Rectal smooth muscle tissue (tissue), 1 donor: ENCODE data around the gene SMURF1.
"Not testable (repeated sequence)": the region's sequence is repeated elsewhere in the genome, so short reads cannot be mapped to it uniquely, and the experiment has no call there.

Source experiments
- H3K27ac ChIP-seq: one replicate; pipeline ENCODE4 v1.7.0; 2013; ENCODE audit warnings: low read depth, low read length, inconsistent platforms
- H3K27me3 ChIP-seq: one replicate; pipeline ENCODE4 v1.7.0; 2013; ENCODE audit warnings: low read length; ENCODE audit not compliant: control insufficient read depth, insufficient read depth
- H3K36me3 ChIP-seq: one replicate; pipeline ENCODE4 v1.7.0; 2013; ENCODE audit warnings: low read length; ENCODE audit not compliant: control insufficient read depth, insufficient read depth
- H3K4me1 ChIP-seq: one replicate; pipeline ENCODE4 v1.7.0; 2013; ENCODE audit warnings: low read length; ENCODE audit not compliant: control insufficient read depth, insufficient read depth
- H3K4me3 ChIP-seq: one replicate; pipeline ENCODE4 v1.7.0; 2013; ENCODE audit warnings: low read length
- H3K9ac ChIP-seq: one replicate; pipeline ENCODE4 v1.7.0; 2013; ENCODE audit warnings: low read length

Gene SMURF1

GRCh38 chr7:99111591-99111990 is 32.3 kb downstream of the SMURF1 start:
- Histone ChIP-seq H3K4me3 (no peak overlapping the region), H3K27ac (no peak overlapping the region), H3K4me1 (peaks cover 7% of the 10 kb centered on the region), H3K36me3 (no peaks in the 10 kb centered on the region), H3K9ac (no peak overlapping the region), H3K27me3 (no peaks in the 10 kb centered on the region)

DNA sequence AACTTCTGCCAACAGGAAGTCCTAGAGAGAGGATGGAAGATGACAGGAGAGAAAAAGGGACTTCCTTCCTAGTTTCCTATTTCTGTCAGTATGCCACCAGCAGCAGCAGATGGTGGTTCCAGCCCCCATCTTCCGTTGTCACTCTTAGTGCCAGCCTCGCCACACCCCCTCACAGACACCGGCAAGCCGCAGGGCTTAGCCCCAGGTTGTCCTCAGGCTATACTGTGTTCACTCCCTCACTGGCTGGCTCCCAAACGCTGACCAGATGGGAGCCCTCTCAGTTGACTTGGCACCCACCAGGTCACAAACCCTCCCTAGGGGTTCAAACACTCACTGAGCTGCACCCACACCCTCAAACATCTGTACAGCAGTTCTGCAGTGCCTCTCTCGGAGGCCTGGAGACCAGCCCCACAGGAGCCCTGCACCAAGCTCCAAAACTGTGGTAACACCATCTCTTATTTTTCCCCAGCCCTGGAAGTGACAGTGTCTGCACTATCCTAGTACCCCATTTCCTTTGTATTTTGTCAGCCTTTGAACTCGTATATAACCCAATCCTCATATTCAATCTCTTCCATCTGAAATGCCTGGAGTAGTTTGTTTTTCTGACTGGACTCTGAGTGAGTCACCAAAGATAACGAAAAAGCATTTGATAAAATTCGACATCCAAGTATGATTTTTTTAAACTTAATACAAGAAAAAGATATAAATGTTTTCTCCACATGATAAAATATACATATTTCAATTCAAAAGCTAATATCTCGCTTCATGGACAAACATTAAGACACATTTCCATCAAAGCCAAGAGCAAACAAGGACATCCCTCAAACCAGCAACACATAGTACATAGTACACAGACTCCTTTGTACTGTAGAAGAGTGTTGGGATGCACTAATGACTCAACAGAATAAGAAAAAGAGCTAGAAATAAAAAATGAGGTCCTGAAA is 34.5 kb downstream of the SMURF1 start:
- Histone ChIP-seq H3K27me3 (no peaks in the 10 kb centered on the region), H3K27ac (no peak overlapping the region), H3K4me1 (peaks cover 7% of the 10 kb centered on the region), H3K36me3 (no peaks in the 10 kb centered on the region), H3K4me3 (no peak overlapping the region), H3K9ac (no peak overlapping the region)

GRCh38 chr7:99108613-99109012 is 35.3 kb downstream of the SMURF1 start:
- no peak overlapping the region for H3K27ac ChIP-seq
- no peak overlapping the region for H3K4me3 ChIP-seq
- H3K4me1 ChIP-seq, result peaks cover 7% of the 10 kb centered on the region
- H3K27me3 ChIP-seq, result no peaks in the 10 kb centered on the region
- no peaks in the 10 kb centered on the region for H3K36me3 ChIP-seq
- no peak overlapping the region for H3K9ac ChIP-seq

DNA sequence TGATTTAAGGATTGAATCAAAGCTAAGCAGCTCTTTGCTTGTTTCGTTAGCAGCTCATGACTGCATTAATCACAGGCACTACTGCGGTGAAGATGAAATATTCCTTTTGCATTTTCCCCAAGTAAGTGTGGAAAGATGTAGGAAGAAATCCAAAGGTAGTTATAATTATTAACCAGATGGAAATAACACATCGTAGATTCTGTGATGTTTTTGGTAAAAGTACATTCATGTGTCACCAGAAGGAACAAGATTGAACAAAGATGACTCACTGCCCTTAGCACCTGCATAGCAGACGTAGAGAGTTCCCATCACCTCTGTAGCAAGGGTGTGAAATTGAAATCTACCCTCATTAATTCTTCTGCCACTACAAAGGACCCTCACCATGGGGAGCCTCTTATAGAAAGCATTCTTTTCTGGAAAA is 37.1 kb downstream of the SMURF1 start:
- Histone ChIP-seq H3K4me1 (peaks cover 5% of the 10 kb centered on the region), H3K36me3 (no peaks in the 10 kb centered on the region), H3K9ac (no peak overlapping the region), H3K27ac (no peak overlapping the region), H3K4me3 (no peak overlapping the region), H3K27me3 (no peaks in the 10 kb centered on the region)

GRCh38 chr7:99106411-99106810 is 37.5 kb downstream of the SMURF1 start:
- H3K4me1 ChIP-seq, result peaks cover 5% of the 10 kb centered on the region

GRCh38 chr7:99105756-99106155 is 38.2 kb downstream of the SMURF1 start:
- Histone ChIP-seq H3K9ac (no peak overlapping the region), H3K4me3 (no peak overlapping the region), H3K36me3 (no peaks in the 10 kb centered on the region), H3K4me1 (peaks cover 5% of the 10 kb centered on the region), H3K27me3 (no peaks in the 10 kb centered on the region), H3K27ac (no peak overlapping the region)

More at GRCh38 chr7:99106411-99106810, 37.5 kb downstream of the SMURF1 start:
- Histone ChIP-seq H3K27ac (no peak overlapping the region), H3K4me3 (no peak overlapping the region), H3K9ac (no peak overlapping the region), H3K36me3 (no peaks in the 10 kb centered on the region), H3K27me3 (no peaks in the 10 kb centered on the region)

DNA sequence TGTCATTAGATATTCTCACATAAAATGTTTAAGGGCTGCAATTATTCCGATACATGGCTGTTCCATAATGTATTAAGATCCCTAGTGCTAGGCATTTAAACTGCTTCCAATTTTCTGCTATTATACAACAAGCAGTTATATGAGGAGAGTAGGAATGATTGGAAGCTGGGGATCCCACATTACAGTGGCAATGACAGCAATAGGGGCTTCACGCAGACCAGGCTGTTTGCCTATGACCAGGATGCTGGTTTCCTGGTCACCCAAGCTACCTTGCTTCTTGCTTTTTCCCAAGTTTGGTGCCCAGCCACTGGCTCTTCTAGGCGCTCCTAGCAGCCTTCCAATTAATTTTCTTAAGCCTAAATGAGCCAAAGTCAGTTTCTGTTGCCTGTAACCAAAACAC is 39.3 kb downstream of the SMURF1 start:
- H3K27me3 ChIP-seq, result no peaks in the 10 kb centered on the region
- H3K4me1 ChIP-seq, result peaks cover 5% of the 10 kb centered on the region
- H3K27ac ChIP-seq, result no peak overlapping the region
- H3K36me3 ChIP-seq, result no peaks in the 10 kb centered on the region
- H3K9ac ChIP-seq, result no peak overlapping the region
- no peak overlapping the region for H3K4me3 ChIP-seq

DNA sequence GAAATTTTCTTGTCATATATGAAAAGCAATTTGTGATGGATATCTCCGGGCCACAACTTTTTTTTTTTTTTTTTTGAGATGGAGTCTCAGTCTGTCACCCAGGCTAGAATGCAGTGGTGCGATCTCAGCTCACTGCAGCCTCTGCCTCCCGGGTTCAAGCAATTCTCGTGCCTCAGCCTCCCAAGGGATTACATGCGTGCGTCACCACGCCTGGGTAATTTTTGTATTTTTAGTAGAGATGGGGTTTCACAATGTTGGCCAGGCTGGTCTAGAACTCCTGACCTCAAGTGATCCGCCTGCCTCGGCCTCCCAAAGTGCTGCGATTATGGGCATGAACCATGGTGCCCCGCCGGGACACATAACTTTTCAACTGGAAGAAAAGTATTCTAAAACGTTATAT is 40.1 kb downstream of the SMURF1 start:
- H3K4me3 ChIP-seq, H3K9ac ChIP-seq, H3K27me3 ChIP-seq, H3K36me3 ChIP-seq, H3K27ac ChIP-seq, H3K4me1 ChIP-seq: not testable (repeated sequence)

DNA sequence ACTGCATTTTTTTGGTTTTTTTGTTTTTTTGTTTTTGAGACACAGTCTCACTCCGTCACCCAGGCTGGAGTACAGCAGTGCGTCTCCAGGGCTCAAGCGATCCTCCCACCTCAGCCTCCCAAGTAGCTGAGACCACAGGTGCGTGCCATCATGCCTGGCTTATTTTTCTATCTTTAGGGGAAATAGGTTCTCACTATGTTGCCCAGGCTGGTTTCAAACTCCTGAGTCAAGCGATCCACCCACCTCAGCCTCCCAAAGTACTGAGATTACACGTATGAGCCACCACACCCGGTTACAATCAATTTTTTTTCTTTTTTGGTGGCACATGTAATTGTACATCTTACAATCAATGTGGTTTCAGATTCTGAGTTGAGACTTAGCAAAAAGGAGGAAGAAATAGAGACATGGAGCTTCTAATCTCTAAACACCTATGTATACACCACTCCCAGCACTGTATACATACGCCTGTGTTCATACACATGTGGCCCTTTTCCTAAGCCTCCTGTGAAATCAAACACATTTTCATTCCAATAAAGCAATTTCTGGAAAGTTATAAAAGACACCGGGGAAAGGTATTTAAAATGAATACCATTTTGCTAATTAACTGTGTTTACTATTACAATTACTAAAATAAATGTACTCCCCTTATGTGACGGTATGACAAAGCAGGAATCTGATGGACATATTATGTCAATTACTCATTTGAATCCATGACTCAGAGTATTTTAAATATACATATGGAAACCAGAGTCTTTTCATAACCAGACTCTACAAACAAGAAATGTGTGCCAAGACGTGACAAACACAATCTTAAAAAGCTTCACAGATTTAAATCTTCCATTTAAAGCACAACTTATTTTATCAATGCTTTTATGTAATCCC is 40.9 kb downstream of the SMURF1 start:
- Histone ChIP-seq H3K27me3 (no peaks in the 10 kb centered on the region), H3K36me3 (no peaks in the 10 kb centered on the region), H3K27ac (no peak overlapping the region), H3K4me3 (no peak overlapping the region), H3K9ac (no peak overlapping the region), H3K4me1 (peaks cover 6% of the 10 kb centered on the region)

- no peak overlapping the region for H3K9ac ChIP-seq
- H3K4me1 ChIP-seq, result peaks cover 6% of the 10 kb centered on the region
- no peak overlapping the region for H3K27ac ChIP-seq
- no peaks in the 10 kb centered on the region for H3K27me3 ChIP-seq
- no peak overlapping the region for H3K4me3 ChIP-seq
- no peaks in the 10 kb centered on the region for H3K36me3 ChIP-seq
Measured at GRCh38 chr7:99102361-99102760, 41.5 kb downstream of the SMURF1 start.

DNA sequence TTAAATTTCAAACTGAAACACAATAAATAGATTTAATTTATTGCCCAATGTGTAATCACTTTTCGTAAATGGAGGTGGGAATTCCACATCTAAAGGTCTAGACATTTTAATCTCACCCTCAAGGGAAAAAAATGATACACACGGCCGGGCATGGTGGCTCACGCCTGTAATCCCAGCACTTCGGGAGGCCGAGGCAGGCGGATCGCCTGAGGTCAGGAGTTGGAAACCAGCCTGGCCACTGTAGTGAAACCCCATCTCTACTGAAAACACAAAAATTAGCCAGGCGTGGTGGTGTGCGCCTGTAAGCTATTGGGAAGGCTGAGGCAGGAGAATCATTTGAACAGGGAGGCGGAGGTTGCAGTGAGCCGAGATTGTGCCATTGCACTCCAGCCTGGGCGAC is 42.4 kb downstream of the SMURF1 start:
- H3K36me3 ChIP-seq, H3K4me1 ChIP-seq, H3K27ac ChIP-seq, H3K9ac ChIP-seq, H3K27me3 ChIP-seq, H3K4me3 ChIP-seq: not testable (repeated sequence)

GRCh38 chr7:99099499-99100077 is 44.3 kb downstream of the SMURF1 start:
- Histone ChIP-seq H3K4me3 (no peak overlapping the region), H3K9ac (no peak overlapping the region), H3K27me3 (no peaks in the 10 kb centered on the region), H3K27ac (no peak overlapping the region), H3K36me3 (no peaks in the 10 kb centered on the region), H3K4me1 (peaks cover 10% of the 10 kb centered on the region)
